Suprapubic skin (tissue), 4 donors: ENCODE data around the gene SUGT1.

ENCODE experiments used
- EP300 ChIP-seq: sonication (generic); formaldehyde crosslinking; IDR thresholded peaks from one replicate; pipeline ENCODE4 v1.6.1; 2017; ENCODE audit warnings: antibody characterized with exemption
- POLR2A ChIP-seq, 2 donors: fragments of 450-650 bp; IDR thresholded peaks; one replicate each; pipeline ENCODE4 v1.6.1; 2017; ENCODE audit warnings: antibody characterized with exemption in 2 of 2, mild to moderate bottlenecking in 2 of 2, moderate library complexity in 2 of 2
- POLR2AphosphoS5 ChIP-seq, 3 donors: sonication (generic); formaldehyde crosslinking; IDR thresholded peaks; one replicate each; pipeline ENCODE4 v1.6.1; 2017; ENCODE audit warnings: antibody characterized with exemption in 3 of 3
- TF ChIP-seq, protein P1 (sequence below), 2 donors: fragments of 200-600 bp in 1 of 2; fragments of 450-650 bp in 1 of 2; sonication (generic) in 1 of 2; IDR thresholded peaks; one replicate each; pipeline ENCODE4 v1.5.1; 2016 to 2019; ENCODE audit warnings: antibody characterized with exemption in 2 of 2, mild to moderate bottlenecking in 1 of 2, moderate library complexity in 1 of 2

DNA sequence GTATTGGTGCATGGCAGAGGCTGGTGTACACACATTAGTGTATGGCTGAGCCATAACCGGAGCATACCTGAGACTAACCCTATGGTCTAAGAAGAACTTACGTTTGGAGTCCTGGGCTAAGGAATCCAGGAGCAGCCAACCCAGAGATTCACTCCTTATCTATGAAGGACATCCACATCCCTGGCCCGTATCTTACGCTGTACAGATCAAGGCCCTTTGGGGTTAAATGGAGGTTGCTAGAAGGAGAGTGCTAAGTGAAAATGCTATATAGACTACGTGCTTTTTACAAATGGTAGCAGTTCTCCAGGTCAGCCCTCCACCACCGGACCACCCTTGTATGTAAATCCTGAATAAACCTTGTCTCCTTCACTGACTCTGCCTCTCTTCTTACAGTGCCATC, 1.9 kb upstream of the SUGT1 start:
- TF ChIP-seq POLR2A (IDR thresholded peaks at IDR 0.05): no peak
- no peak for TF ChIP-seq POLR2AphosphoS5 (IDR thresholded peaks at IDR 0.05)
- TF ChIP-seq, protein P1, sequence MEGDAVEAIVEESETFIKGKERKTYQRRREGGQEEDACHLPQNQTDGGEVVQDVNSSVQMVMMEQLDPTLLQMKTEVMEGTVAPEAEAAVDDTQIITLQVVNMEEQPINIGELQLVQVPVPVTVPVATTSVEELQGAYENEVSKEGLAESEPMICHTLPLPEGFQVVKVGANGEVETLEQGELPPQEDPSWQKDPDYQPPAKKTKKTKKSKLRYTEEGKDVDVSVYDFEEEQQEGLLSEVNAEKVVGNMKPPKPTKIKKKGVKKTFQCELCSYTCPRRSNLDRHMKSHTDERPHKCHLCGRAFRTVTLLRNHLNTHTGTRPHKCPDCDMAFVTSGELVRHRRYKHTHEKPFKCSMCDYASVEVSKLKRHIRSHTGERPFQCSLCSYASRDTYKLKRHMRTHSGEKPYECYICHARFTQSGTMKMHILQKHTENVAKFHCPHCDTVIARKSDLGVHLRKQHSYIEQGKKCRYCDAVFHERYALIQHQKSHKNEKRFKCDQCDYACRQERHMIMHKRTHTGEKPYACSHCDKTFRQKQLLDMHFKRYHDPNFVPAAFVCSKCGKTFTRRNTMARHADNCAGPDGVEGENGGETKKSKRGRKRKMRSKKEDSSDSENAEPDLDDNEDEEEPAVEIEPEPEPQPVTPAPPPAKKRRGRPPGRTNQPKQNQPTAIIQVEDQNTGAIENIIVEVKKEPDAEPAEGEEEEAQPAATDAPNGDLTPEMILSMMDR (IDR thresholded peaks at IDR 0.05): no peak
- no peak for TF ChIP-seq EP300
